Prostate gland (tissue), 2 donors: ENCODE results near the gene MS4A4A. TPM values are rescaled to one million over a fixed set of nuclear protein-coding genes. Genes with fewer than 3 reads are reported as not detected.

ENCODE experiments used
- DNase-seq: peaks from one replicate; pipeline ENCODE4 v3.0.0-alpha.2; 2019; ENCODE audit warnings: low spot score
- H3K27ac ChIP-seq, 2 donors: fragments of 200-600 bp; sonication (generic); 2 replicates each; pipeline ENCODE4 v1.5.1; 2017 to 2019
- H3K27me3 ChIP-seq: fragments of 200-600 bp; sonication (generic); replicated peaks from 2 replicates; pipeline ENCODE4 v1.5.1; 2019; ENCODE audit not compliant: insufficient read depth
- H3K36me3 ChIP-seq, 2 donors: fragments of 200-600 bp; sonication (generic); 1 replicate in 1 of 2; 2 replicates in 1 of 2; pipeline versions ENCODE4 v1.5.1 to v1.8.1; 2017 to 2019
- H3K4me1 ChIP-seq: fragments of 200-600 bp; sonication (generic); replicated peaks from 2 replicates; pipeline ENCODE4 v1.5.1; 2019
- H3K4me3 ChIP-seq, 2 donors: fragments of 200-600 bp; sonication (generic); 2 replicates each; pipeline ENCODE4 v1.5.1; 2017 to 2019
- H3K9me3 ChIP-seq: fragments of 200-600 bp; sonication (generic); 2 replicates; pipeline ENCODE4 v1.5.1; 2017
- POLR2A ChIP-seq: fragments of 450-650 bp; IDR thresholded peaks from one replicate; pipeline ENCODE4 v1.6.1; 2016; ENCODE audit warnings: antibody characterized with exemption, mild to moderate bottlenecking
- POLR2AphosphoS5 ChIP-seq: sonication (generic); formaldehyde crosslinking; IDR thresholded peaks from one replicate; pipeline ENCODE4 v1.6.1; 2017; ENCODE audit warnings: antibody characterized with exemption
- WGBS: methylation state at CpG from one replicate; pipeline ENCODE4 v1.1.5; 2018; 5-methylcytosine and 5-hydroxymethylcytosine counted together
- intact Hi-C: fragments of 100-400 bp; cut with DNase I; formaldehyde crosslinking; loops from one replicate; pipeline ENCODE4 v1.14.2; 2022
- total RNA-seq, 2 donors: library from RNA; depleted of rRNA; stranded (reverse); fragments of >200 nt; gene quantifications; one replicate each; pipeline ENCODE4 v1.1.0, GENCODE V29; 2016
- TF ChIP-seq, protein P1 (sequence below), 4 experiments: fragments of 200-600 bp in 2 of 4; fragments of 450-650 bp in 2 of 4; sonication (generic) in 2 of 4; IDR thresholded peaks; 1 replicate in 3 of 4; 2 replicates in 1 of 4; pipeline ENCODE4 v1.5.1; 2016 to 2019; ENCODE audit warnings: antibody characterized with exemption in 4 of 4, mild to moderate bottlenecking in 2 of 4, moderate library complexity in 2 of 4

MS4A4A gene
- 10 to 100 TPM in 1 of 2 donors, 1 to 10 TPM in 1; 2.1 to 10.6 TPM for total RNA-seq

DNA sequence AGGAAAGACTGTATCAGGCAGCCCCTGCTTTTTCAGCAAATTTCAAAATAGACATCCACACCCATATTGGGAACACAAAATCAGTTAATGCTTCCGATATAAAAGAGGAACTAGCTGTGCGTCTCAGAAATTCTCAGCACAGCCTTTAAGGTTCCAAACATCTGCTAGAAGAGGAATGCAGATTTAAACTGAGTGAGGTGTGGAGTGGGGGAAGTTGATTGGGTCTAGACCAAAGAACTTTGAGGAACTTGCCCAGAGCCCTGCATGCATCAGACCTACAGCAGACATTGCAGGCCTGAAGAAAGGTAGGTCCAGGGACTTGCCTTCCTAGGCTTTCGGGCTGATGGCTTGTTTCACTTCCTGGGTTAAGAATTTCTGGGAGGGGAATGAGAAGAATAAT lies at the start of gene MS4A4A:
Gene MS4A4A (plus strand): TSS at position 255 of the 400 bp plus-strand sequence. CDS start 10 bp downstream, at position 265.
- 81% methylated on average over 3 of the region's 3 CpGs for WGBS
- TF ChIP-seq, protein P1, sequence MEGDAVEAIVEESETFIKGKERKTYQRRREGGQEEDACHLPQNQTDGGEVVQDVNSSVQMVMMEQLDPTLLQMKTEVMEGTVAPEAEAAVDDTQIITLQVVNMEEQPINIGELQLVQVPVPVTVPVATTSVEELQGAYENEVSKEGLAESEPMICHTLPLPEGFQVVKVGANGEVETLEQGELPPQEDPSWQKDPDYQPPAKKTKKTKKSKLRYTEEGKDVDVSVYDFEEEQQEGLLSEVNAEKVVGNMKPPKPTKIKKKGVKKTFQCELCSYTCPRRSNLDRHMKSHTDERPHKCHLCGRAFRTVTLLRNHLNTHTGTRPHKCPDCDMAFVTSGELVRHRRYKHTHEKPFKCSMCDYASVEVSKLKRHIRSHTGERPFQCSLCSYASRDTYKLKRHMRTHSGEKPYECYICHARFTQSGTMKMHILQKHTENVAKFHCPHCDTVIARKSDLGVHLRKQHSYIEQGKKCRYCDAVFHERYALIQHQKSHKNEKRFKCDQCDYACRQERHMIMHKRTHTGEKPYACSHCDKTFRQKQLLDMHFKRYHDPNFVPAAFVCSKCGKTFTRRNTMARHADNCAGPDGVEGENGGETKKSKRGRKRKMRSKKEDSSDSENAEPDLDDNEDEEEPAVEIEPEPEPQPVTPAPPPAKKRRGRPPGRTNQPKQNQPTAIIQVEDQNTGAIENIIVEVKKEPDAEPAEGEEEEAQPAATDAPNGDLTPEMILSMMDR (IDR thresholded peaks at IDR 0.05), result no peak
- TF ChIP-seq POLR2AphosphoS5, result no peak
- no peak for TF ChIP-seq POLR2A
- intact Hi-C loops, result no loop called here
- no peak within 1 kb of the TSS for H3K27ac ChIP-seq
- no peak for DNase-seq
- H3K36me3 ChIP-seq, result no peaks in the 10 kb centered on the region
- H3K4me1 ChIP-seq, result no peaks in the 10 kb centered on the region
- no peak within 1 kb of the TSS for H3K4me3 ChIP-seq
- no peaks in the 10 kb centered on the region for H3K9me3 ChIP-seq
- no peaks in the 10 kb centered on the region for H3K27me3 ChIP-seq

DNA sequence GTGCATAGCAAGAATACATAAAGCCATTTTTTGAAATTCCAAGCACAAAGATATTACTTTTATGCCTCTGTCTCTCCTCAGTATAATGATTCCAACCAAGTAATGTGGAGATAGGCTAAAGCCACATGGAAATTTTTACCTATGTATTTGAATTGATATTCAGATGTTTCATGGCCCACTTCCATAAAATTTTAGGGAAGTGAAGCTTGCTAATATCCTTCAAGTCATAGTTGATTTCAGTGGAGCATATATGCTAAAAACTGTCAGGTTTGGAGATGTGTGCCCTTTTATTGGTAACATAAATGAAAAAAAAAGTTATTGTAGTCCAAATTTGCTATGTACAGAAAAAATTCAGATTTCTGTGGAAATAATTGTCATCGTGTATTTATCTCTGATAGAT lies 49.8 kb upstream of the MS4A4A start:
- Histone ChIP-seq H3K27ac (no peak overlapping the region), H3K27me3 (no peaks in the 10 kb centered on the region), H3K9me3 (no peaks in the 10 kb centered on the region), H3K36me3 (no peaks in the 10 kb centered on the region), H3K4me1 (no peaks in the 10 kb centered on the region), H3K4me3 (no peak overlapping the region)
- 68% methylated on average over 1 of the region's 1 CpG for WGBS
- no peak for TF ChIP-seq POLR2AphosphoS5
- TF ChIP-seq, protein P1 (IDR thresholded peaks at IDR 0.05), result no peak
- DNase-seq, result no peak
- intact Hi-C loops, result no loop called here

DNA sequence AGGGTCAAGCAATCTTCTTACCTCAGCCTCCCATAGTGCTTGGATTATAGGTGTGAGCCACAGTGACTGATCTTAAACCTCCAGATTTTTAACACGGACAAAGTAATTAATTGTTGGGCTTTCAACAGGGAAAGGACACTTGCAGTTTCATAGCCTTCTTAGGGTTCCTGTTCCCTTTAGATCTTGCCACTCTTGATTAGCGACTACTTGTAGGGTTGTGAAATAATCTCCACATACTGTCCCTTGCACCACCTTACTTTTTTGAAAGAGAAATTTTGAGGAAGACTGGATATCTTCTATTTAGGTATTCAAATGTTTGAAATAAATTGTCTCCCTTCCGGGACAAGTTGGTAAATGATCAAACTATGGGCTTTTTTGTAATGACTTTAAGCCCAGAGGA lies 45.1 kb upstream of the MS4A4A start:
- intact Hi-C loops, result no loop called here
- H3K27me3 ChIP-seq, result no peaks in the 10 kb centered on the region
- H3K36me3 ChIP-seq, result no peaks in the 10 kb centered on the region
- H3K9me3 ChIP-seq, result no peaks in the 10 kb centered on the region
- WGBS, result 73% methylated on average over 3 of the region's 3 CpGs
- TF ChIP-seq POLR2AphosphoS5 (no peak), POLR2A (no peak)
- TF ChIP-seq, protein P1 (IDR thresholded peaks at IDR 0.05), result no peak
- no peak for DNase-seq
- H3K4me1 ChIP-seq, result no peaks in the 10 kb centered on the region
- H3K4me3 ChIP-seq, result no peak overlapping the region
- H3K27ac ChIP-seq, result no peak overlapping the region

DNA sequence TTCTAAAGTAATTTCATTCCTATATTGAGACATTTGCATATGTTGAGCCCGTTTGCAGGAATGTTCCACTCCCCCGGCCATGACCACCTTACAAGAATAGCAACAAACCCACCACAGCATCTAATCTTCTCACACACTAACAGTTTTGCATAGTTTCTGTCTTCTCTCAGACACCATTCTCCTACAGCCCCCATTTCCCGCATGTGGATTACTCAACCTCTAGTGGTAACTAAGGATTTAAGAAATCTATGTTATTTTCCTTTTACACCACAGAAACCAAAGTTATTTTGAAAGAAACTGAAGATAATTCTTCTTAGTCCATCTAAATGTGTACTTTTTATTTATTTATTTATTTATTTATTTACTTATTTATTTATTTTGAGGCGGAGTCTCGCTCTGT lies 39.8 kb upstream of the MS4A4A start:
- TF ChIP-seq, protein P1 (IDR thresholded peaks at IDR 0.05), result no peak
- TF ChIP-seq POLR2AphosphoS5, result no peak
- TF ChIP-seq POLR2A, result no peak
- intact Hi-C loops, result no loop called here
- Histone ChIP-seq H3K36me3 (no peaks in the 10 kb centered on the region), H3K27ac (no peak overlapping the region), H3K4me1 (no peaks in the 10 kb centered on the region), H3K9me3 (no peaks in the 10 kb centered on the region), H3K4me3 (no peak overlapping the region), H3K27me3 (no peaks in the 10 kb centered on the region)
- DNase-seq, result no peak
- 85% methylated on average over 5 of the region's 5 CpGs for WGBS

DNA sequence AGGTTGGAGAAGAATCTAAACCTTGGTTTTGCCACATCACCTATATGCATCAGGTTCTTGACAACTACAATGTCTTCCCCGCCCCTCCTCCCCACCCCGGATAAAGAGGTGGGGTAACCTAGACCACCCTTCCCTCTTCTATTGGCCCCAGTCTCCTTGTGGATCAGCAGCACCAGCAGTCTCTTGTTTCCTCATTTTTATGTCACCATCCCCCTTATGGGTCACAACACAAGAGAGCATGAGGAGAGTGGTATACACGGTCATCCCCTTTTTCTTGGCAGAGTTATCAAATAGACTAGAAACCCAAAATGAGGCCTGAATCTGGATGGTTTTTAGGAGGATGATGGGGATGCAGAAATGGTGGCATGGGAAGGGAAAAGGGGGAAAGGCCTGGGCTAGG lies 38.7 kb upstream of the MS4A4A start:
- WGBS, result 80% methylated on average over 3 of the region's 3 CpGs

More for the DNA sequence above, 38.7 kb upstream of the MS4A4A start:
- no peak overlapping the region for H3K4me3 ChIP-seq
- intact Hi-C loops, result no loop called here
- no peaks in the 10 kb centered on the region for H3K4me1 ChIP-seq
- no peak overlapping the region for H3K27ac ChIP-seq
- no peak for DNase-seq
- TF ChIP-seq, protein P1 (IDR thresholded peaks at IDR 0.05), result no peak
- TF ChIP-seq POLR2A (no peak), POLR2AphosphoS5 (no peak)
- H3K27me3 ChIP-seq, result no peaks in the 10 kb centered on the region
- no peaks in the 10 kb centered on the region for H3K36me3 ChIP-seq
- no peaks in the 10 kb centered on the region for H3K9me3 ChIP-seq
